SU-DHL-6 (cell line): Measurements from ENCODE around the gene GPN3.
"Not testable (repeated sequence)": the region's sequence is repeated elsewhere in the genome, so short reads cannot be mapped to it uniquely, and the experiment has no call there.

Experiments used
- H2AFZ ChIP-seq: fragments of 200-600 bp; sonication (generic); 2 replicates; pipeline ENCODE4 v1.6.1; 2014; ENCODE audit warnings: low read depth, mild to moderate bottlenecking, moderate library complexity, mixed read lengths, antibody characterized with exemption, low read length; ENCODE audit not compliant: severe bottlenecking
- H3F3A ChIP-seq: fragments of 200-600 bp; shearing (Covaris generic); 2 replicates; pipeline ENCODE4 v1.6.0; 2016; ENCODE audit warnings: antibody characterized with exemption, mild to moderate bottlenecking; ENCODE audit not compliant: insufficient read depth
- H3K27ac ChIP-seq: fragments of 200-600 bp; sonication (generic); 2 replicates; pipeline ENCODE4 v1.5.1; 2016; ENCODE audit warnings: low read depth, mild to moderate bottlenecking, low read length, moderate library complexity, mixed read lengths
- H3K27me3 ChIP-seq: fragments of 200-600 bp; sonication (generic), shearing (Covaris generic); 2 replicates; pipeline ENCODE4 v1.6.0; 2014; ENCODE audit warnings: mild to moderate bottlenecking, low read length
- H3K36me3 ChIP-seq: fragments of 200-600 bp; sonication (generic); 2 replicates; pipeline ENCODE4 v1.6.1; 2014; ENCODE audit warnings: mild to moderate bottlenecking, low read length, mixed read lengths
- H3K4me2 ChIP-seq: fragments of 300-600, 200-600 bp; shearing (Covaris generic), sonication (generic); 2 replicates; pipeline ENCODE4 v1.6.0; 2014; ENCODE audit warnings: low read length, low read depth, mild to moderate bottlenecking; ENCODE audit not compliant: poor library complexity, severe bottlenecking
- H3K4me3 ChIP-seq: fragments of 200-600 bp; sonication (generic); 2 replicates; pipeline ENCODE4 v1.5.1; 2014; ENCODE audit warnings: antibody characterized with exemption, low read length, mild to moderate bottlenecking, mixed read lengths; ENCODE audit not compliant: insufficient read depth, poor library complexity, severe bottlenecking
- H3K79me2 ChIP-seq: fragments of 200-600 bp; sonication (generic); 2 replicates; pipeline ENCODE4 v1.6.1; 2014; ENCODE audit warnings: mild to moderate bottlenecking, low read length, moderate library complexity; ENCODE audit not compliant: insufficient read depth
- H3K9ac ChIP-seq: fragments of 200-600 bp; sonication (generic); 2 replicates; pipeline ENCODE4 v1.7.0; 2014; ENCODE audit warnings: mild to moderate bottlenecking, low read length
- H3K9me2 ChIP-seq: fragments of 200-600 bp; sonication (generic); replicated peaks from 2 replicates; pipeline ENCODE4 v1.6.1; 2014; ENCODE audit warnings: low read length; ENCODE audit not compliant: insufficient read depth
- H3K9me3 ChIP-seq: fragments of 200-600 bp; sonication (generic); 2 replicates; pipeline ENCODE4 v1.6.1; 2014; ENCODE audit warnings: low read length, mixed read lengths; ENCODE audit not compliant: insufficient read depth
- H4K20me1 ChIP-seq: fragments of 200-600 bp; sonication (generic); 2 replicates; pipeline ENCODE4 v1.6.1; 2014; ENCODE audit warnings: low read depth, mild to moderate bottlenecking, antibody characterized with exemption, low read length, moderate library complexity, mixed read lengths
- CTCF ChIP-seq: fragments of 200-600 bp; sonication (generic); IDR thresholded peaks from one replicate; pipeline ENCODE4 v1.5.1; 2017; ENCODE audit warnings: antibody characterized with exemption, mild to moderate bottlenecking, low read length, moderate library complexity; ENCODE audit not compliant: insufficient read depth, poor library complexity, severe bottlenecking
- EZH2phosphoT487 ChIP-seq: fragments of 200-600 bp; sonication (generic), shearing (Covaris generic); conservative IDR thresholded peaks from 2 replicates; pipeline ENCODE4 v1.6.1; 2018; ENCODE audit warnings: mild to moderate bottlenecking, antibody characterized with exemption, low read length, moderate library complexity, mixed read lengths

Gene GPN3

GRCh38 chr12:110436231-110436630, 31.8 kb downstream of the GPN3 start:
- Histone ChIP-seq H3K4me3 (no peak overlapping the region), H3K4me2 (no peak overlapping the region), H3F3A (peaks cover 36% of the 10 kb centered on the region), H3K9me2 (no peaks in the 10 kb centered on the region), H3K9ac (no peak overlapping the region), H2AFZ (no peak overlapping the region), H3K79me2 (0 out of 2 replicates have a peak, but pooled peaks cover 4% of the 10 kb centered on the region), H4K20me1 (no peaks in the 10 kb centered on the region), H3K36me3 (peaks cover 18% of the 10 kb centered on the region; the same call in 1 of the 2 replicates), H3K27me3 (no peaks in the 10 kb centered on the region), H3K9me3 (no peaks in the 10 kb centered on the region), H3K27ac (no peak overlapping the region)
- no peak for TF ChIP-seq CTCF
- no peak for TF ChIP-seq EZH2phosphoT487

GRCh38 chr12:110431957-110432587, 36.0 kb downstream of the GPN3 start:
- Histone ChIP-seq H3K79me2 (no peaks in the 10 kb centered on the region), H3K9me2 (no peaks in the 10 kb centered on the region), H3F3A (peaks cover 36% of the 10 kb centered on the region), H3K4me2 (peak overlapping the region; percentile 68), H4K20me1 (no peaks in the 10 kb centered on the region), H3K27me3 (no peaks in the 10 kb centered on the region), H3K4me3 (peak overlapping the region; percentile 60), H3K9ac (0 out of 2 replicates have a peak overlapping the region, but pooled peaks have one; percentile 63), H3K9me3 (no peaks in the 10 kb centered on the region), H3K36me3 (peaks cover 12% of the 10 kb centered on the region; the same call in 1 of the 2 replicates), H3K27ac (peak overlapping the region; percentile 56; the same call in 1 of the 2 replicates), H2AFZ (peak overlapping the region; percentile 24)
- no peak for TF ChIP-seq CTCF
- TF ChIP-seq EZH2phosphoT487, result no peak

- not testable (repeated sequence) for H3K27me3 ChIP-seq, H3K9me3 ChIP-seq, H3K4me3 ChIP-seq, H4K20me1 ChIP-seq, H3K4me2 ChIP-seq, H3K27ac ChIP-seq, H3K36me3 ChIP-seq, H3K9ac ChIP-seq, H2AFZ ChIP-seq, H3K9me2 ChIP-seq, H3K79me2 ChIP-seq
- peaks cover 22% of the 10 kb centered on the region for H3F3A ChIP-seq
These were observed 38.4 kb downstream of the GPN3 start for GRCh38 chr12:110429676-110430075.

- Histone ChIP-seq H3F3A (no peaks in the 10 kb centered on the region), H3K9me2 (no peaks in the 10 kb centered on the region), H3K4me2 (no peak overlapping the region), H3K27ac (no peak overlapping the region), H3K9me3 (no peaks in the 10 kb centered on the region), H3K36me3 (no peaks in the 10 kb centered on the region), H2AFZ (no peak overlapping the region), H3K27me3 (no peaks in the 10 kb centered on the region), H3K9ac (no peak overlapping the region), H3K79me2 (no peaks in the 10 kb centered on the region), H3K4me3 (no peak overlapping the region), H4K20me1 (no peaks in the 10 kb centered on the region)
- TF ChIP-seq CTCF, result no peak
- TF ChIP-seq EZH2phosphoT487, result no peak
These were observed 41.7 kb downstream of the GPN3 start for GRCh38 chr12:110426406-110426805.
